Liver (tissue), 9 donors: ENCODE results near the gene DGKD. TPM values are rescaled to one million over a fixed set of nuclear protein-coding genes. Genes with fewer than 3 reads are reported as not detected.

Experiments used
- DNase-seq: peaks from one replicate; pipeline ENCODE4 v3.0.0-alpha.2; 2017; ENCODE audit warnings: low spot score
- H3K27ac ChIP-seq, 2 donors: one replicate each; pipeline ENCODE4 v1.7.0; 2013; ENCODE audit warnings: inconsistent platforms in 2 of 2, low read length in 2 of 2, control low read depth in 1 of 2, low read depth in 1 of 2, mild to moderate bottlenecking in 1 of 2
- H3K27me3 ChIP-seq, 4 donors: one replicate each; pipeline versions ENCODE4 v1.6.1 to v1.7.0; 2013; ENCODE audit warnings: low read length in 3 of 4, inconsistent platforms in 1 of 4, mild to moderate bottlenecking in 1 of 4, moderate library complexity in 1 of 4; ENCODE audit not compliant: control insufficient read depth in 4 of 4, insufficient read depth in 4 of 4
- H3K36me3 ChIP-seq, 4 donors: one replicate each; pipeline versions ENCODE4 v1.6.1 to v1.7.0; 2013; ENCODE audit warnings: low read length in 3 of 4, mild to moderate bottlenecking in 3 of 4, low read depth in 1 of 4, moderate library complexity in 1 of 4; ENCODE audit not compliant: control insufficient read depth in 4 of 4, insufficient read depth in 3 of 4
- H3K4me1 ChIP-seq, 4 donors: one replicate each; pipeline versions ENCODE4 v1.6.1 to v1.7.0; 2013; ENCODE audit warnings: low read length in 3 of 4, mild to moderate bottlenecking in 3 of 4, moderate library complexity in 1 of 4; ENCODE audit not compliant: control insufficient read depth in 4 of 4, insufficient read depth in 4 of 4
- H3K4me3 ChIP-seq, 3 donors: one replicate each; pipeline versions ENCODE4 v1.6.1 to v1.7.0; 2013; ENCODE audit warnings: low read length in 3 of 3, control low read depth in 1 of 3, low read depth in 1 of 3, mild to moderate bottlenecking in 1 of 3
- H3K9ac ChIP-seq, 2 donors: one replicate each; pipeline ENCODE4 v1.7.0; 2013; ENCODE audit warnings: low read length in 2 of 2, mild to moderate bottlenecking in 2 of 2, moderate library complexity in 2 of 2, control low read depth in 1 of 2, low read depth in 1 of 2
- H3K9me3 ChIP-seq, 4 donors: one replicate each; pipeline versions ENCODE4 v1.6.1 to v1.7.0; 2013; ENCODE audit warnings: low read length in 3 of 4; ENCODE audit not compliant: control insufficient read depth in 4 of 4
- ATF3 ChIP-seq: IDR thresholded peaks from 2 replicates; pipeline ENCODE4 v1.6.1; 2016; ENCODE audit warnings: antibody characterized with exemption
- EGR1 ChIP-seq, 2 donors: IDR thresholded peaks; 2 replicates each; pipeline ENCODE4 v1.6.1; 2016 to 2018; ENCODE audit warnings: antibody characterized with exemption in 2 of 2, low read depth in 2 of 2
- FOXA1 ChIP-seq: IDR thresholded peaks from 2 replicates; pipeline ENCODE4 v1.6.1; 2016; ENCODE audit warnings: antibody characterized with exemption
- FOXA2 ChIP-seq: IDR thresholded peaks from 2 replicates; pipeline ENCODE4 v1.6.1; 2016; ENCODE audit warnings: antibody characterized with exemption
- GABPA ChIP-seq, 2 donors: IDR thresholded peaks in 1 of 2; conservative IDR thresholded peaks in 1 of 2; 2 replicates each; pipeline ENCODE4 v1.6.1; 2016; ENCODE audit warnings: antibody characterized with exemption in 2 of 2, mild to moderate bottlenecking in 1 of 2, moderate library complexity in 1 of 2
- HNF4A ChIP-seq, 2 donors: conservative IDR thresholded peaks; 2 replicates each; pipeline ENCODE4 v1.6.1; 2016; ENCODE audit warnings: antibody characterized with exemption in 2 of 2, mild to moderate bottlenecking in 2 of 2
- HNF4G ChIP-seq: IDR thresholded peaks from 2 replicates; pipeline ENCODE4 v1.6.1; 2016; ENCODE audit warnings: antibody characterized with exemption
- JUND ChIP-seq, 2 donors: IDR thresholded peaks; 2 replicates each; pipeline ENCODE4 v1.6.1; 2016; ENCODE audit warnings: antibody characterized with exemption in 2 of 2
- NR2F2 ChIP-seq: IDR thresholded peaks from 2 replicates; pipeline ENCODE4 v1.6.1; 2016; ENCODE audit warnings: antibody characterized with exemption
- RAD21 ChIP-seq, 2 donors: IDR thresholded peaks; 2 replicates each; pipeline ENCODE4 v1.6.1; 2016; ENCODE audit warnings: antibody characterized with exemption in 2 of 2, mild to moderate bottlenecking in 2 of 2
- RXRA ChIP-seq, 2 donors: IDR thresholded peaks; 2 replicates each; pipeline ENCODE4 v1.6.1; 2017 to 2018; ENCODE audit warnings: antibody characterized with exemption in 2 of 2, mild to moderate bottlenecking in 1 of 2
- SP1 ChIP-seq: IDR thresholded peaks from 2 replicates; pipeline ENCODE4 v1.6.1; 2018; ENCODE audit warnings: antibody characterized with exemption, mild to moderate bottlenecking
- TAF1 ChIP-seq: conservative IDR thresholded peaks from 2 replicates; pipeline ENCODE4 v1.6.1; 2016; ENCODE audit warnings: antibody characterized with exemption, mild to moderate bottlenecking
- YY1 ChIP-seq: IDR thresholded peaks from 2 replicates; pipeline ENCODE4 v1.6.1; 2016; ENCODE audit warnings: antibody characterized with exemption, mild to moderate bottlenecking
- WGBS: extraction: QIAGEN DNeasy Blood & Tissue Kit; methylation state at CpG from one replicate; pipeline ENCODE4 v1.1.7; 2013; 5-methylcytosine and 5-hydroxymethylcytosine counted together
- polyA plus RNA-seq, 2 donors: library from polyadenylated mRNA; stranded (reverse) in 1 of 2; unstranded in 1 of 2; fragments of 200-250 nt in 1 of 2; fragments of >200 nt in 1 of 2; fragmentation: Nextera tagmentation in 1 of 2; extraction: Ambion mirVana in 1 of 2; gene quantifications; one replicate each; pipeline versions ENCODE4 v1.2.1 to v1.2.3, GENCODE V29; 2013 to 2015
- total RNA-seq, 2 donors: library from RNA; depleted of rRNA; stranded (reverse); fragments of >200 nt; gene quantifications; one replicate each; pipeline ENCODE4 v1.2.3, GENCODE V29; 2014
- TF ChIP-seq, protein P1 (sequence below): IDR thresholded peaks from 2 replicates; pipeline ENCODE4 v1.6.1; 2016; ENCODE audit warnings: antibody characterized with exemption
- TF ChIP-seq, protein P2 (sequence below): IDR thresholded peaks from 2 replicates; pipeline ENCODE4 v1.6.1; 2016; ENCODE audit warnings: antibody characterized with exemption
- TF ChIP-seq, protein P3 (sequence below): fragments of 150-350 bp; IDR thresholded peaks from 2 replicates; pipeline ENCODE4 v1.5.1; 2017; ENCODE audit warnings: improper control_type of control experiment, low read depth, low read length; ENCODE audit not compliant: missing input control
- TF ChIP-seq, protein P4 (sequence below): IDR thresholded peaks from 2 replicates; pipeline ENCODE4 v1.6.1; 2016; ENCODE audit warnings: antibody characterized with exemption, mild to moderate bottlenecking
- donor health status: healthy.
- donor health status: healthy.
- donor health status: healthy.
- donor health status: healthy.
- donor health status: healthy.

Gene DGKD
- total and polyA plus RNA-seq, 4 donors, result 4.8 to 16.4 (median 8.2) TPM

DNA sequence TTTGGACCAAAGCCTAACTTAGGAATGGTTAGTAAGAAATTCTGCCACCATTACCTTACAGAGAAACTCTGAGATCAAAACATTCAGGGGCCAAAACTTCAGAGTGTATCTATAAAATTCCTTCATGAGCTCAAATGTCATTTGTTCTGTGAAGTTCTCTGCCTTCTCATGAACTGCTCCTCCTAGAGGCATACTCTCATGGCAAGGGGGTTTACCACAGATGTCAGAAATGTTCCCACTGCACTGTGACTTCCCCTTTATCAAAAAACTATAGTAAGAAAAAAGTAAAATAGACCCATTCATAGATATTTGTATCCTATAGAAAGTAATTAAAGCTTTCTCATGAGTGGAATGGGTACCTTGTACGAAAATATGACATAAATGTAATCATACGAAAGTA lies 143.8 kb downstream of the DGKD start:
- no peak for TF ChIP-seq FOXA2
- no peak for TF ChIP-seq FOXA1
- TF ChIP-seq, protein P1, sequence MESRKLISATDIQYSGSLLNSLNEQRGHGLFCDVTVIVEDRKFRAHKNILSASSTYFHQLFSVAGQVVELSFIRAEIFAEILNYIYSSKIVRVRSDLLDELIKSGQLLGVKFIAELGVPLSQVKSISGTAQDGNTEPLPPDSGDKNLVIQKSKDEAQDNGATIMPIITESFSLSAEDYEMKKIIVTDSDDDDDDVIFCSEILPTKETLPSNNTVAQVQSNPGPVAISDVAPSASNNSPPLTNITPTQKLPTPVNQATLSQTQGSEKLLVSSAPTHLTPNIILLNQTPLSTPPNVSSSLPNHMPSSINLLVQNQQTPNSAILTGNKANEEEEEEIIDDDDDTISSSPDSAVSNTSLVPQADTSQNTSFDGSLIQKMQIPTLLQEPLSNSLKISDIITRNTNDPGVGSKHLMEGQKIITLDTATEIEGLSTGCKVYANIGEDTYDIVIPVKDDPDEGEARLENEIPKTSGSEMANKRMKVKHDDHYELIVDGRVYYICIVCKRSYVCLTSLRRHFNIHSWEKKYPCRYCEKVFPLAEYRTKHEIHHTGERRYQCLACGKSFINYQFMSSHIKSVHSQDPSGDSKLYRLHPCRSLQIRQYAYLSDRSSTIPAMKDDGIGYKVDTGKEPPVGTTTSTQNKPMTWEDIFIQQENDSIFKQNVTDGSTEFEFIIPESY, result no peak
- no peak for TF ChIP-seq HNF4G
- TF ChIP-seq NR2F2, result no peak
- no peak for TF ChIP-seq GABPA (IDR thresholded peaks at IDR 0.05 in 1 of 2, conservative IDR thresholded peaks at IDR 0.05 in 1 of 2)
- TF ChIP-seq RAD21 (IDR thresholded peaks at IDR 0.05), result no peak
- TF ChIP-seq, protein P2, sequence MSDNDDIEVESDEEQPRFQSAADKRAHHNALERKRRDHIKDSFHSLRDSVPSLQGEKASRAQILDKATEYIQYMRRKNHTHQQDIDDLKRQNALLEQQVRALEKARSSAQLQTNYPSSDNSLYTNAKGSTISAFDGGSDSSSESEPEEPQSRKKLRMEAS, result no peak
- no peak for TF ChIP-seq TAF1
- no peak for TF ChIP-seq HNF4A (conservative IDR thresholded peaks at IDR 0.05)
- no peak for TF ChIP-seq JUND (IDR thresholded peaks at IDR 0.05)
- TF ChIP-seq, protein P3, sequence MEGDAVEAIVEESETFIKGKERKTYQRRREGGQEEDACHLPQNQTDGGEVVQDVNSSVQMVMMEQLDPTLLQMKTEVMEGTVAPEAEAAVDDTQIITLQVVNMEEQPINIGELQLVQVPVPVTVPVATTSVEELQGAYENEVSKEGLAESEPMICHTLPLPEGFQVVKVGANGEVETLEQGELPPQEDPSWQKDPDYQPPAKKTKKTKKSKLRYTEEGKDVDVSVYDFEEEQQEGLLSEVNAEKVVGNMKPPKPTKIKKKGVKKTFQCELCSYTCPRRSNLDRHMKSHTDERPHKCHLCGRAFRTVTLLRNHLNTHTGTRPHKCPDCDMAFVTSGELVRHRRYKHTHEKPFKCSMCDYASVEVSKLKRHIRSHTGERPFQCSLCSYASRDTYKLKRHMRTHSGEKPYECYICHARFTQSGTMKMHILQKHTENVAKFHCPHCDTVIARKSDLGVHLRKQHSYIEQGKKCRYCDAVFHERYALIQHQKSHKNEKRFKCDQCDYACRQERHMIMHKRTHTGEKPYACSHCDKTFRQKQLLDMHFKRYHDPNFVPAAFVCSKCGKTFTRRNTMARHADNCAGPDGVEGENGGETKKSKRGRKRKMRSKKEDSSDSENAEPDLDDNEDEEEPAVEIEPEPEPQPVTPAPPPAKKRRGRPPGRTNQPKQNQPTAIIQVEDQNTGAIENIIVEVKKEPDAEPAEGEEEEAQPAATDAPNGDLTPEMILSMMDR, result no peak
- TF ChIP-seq YY1, result no peak
- TF ChIP-seq EGR1 (IDR thresholded peaks at IDR 0.05; ENCODE audit: low read depth in 2 of 2), result no peak
- no peak for TF ChIP-seq RXRA (IDR thresholded peaks at IDR 0.05)
- TF ChIP-seq, protein P4, sequence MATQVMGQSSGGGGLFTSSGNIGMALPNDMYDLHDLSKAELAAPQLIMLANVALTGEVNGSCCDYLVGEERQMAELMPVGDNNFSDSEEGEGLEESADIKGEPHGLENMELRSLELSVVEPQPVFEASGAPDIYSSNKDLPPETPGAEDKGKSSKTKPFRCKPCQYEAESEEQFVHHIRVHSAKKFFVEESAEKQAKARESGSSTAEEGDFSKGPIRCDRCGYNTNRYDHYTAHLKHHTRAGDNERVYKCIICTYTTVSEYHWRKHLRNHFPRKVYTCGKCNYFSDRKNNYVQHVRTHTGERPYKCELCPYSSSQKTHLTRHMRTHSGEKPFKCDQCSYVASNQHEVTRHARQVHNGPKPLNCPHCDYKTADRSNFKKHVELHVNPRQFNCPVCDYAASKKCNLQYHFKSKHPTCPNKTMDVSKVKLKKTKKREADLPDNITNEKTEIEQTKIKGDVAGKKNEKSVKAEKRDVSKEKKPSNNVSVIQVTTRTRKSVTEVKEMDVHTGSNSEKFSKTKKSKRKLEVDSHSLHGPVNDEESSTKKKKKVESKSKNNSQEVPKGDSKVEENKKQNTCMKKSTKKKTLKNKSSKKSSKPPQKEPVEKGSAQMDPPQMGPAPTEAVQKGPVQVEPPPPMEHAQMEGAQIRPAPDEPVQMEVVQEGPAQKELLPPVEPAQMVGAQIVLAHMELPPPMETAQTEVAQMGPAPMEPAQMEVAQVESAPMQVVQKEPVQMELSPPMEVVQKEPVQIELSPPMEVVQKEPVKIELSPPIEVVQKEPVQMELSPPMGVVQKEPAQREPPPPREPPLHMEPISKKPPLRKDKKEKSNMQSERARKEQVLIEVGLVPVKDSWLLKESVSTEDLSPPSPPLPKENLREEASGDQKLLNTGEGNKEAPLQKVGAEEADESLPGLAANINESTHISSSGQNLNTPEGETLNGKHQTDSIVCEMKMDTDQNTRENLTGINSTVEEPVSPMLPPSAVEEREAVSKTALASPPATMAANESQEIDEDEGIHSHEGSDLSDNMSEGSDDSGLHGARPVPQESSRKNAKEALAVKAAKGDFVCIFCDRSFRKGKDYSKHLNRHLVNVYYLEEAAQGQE, result no peak
- 98% methylated on average over 2 of the region's 2 CpGs for WGBS
- no peaks in the 10 kb centered on the region for H3K4me1 ChIP-seq
- H3K9ac ChIP-seq, result no peak overlapping the region
- no peaks in the 10 kb centered on the region for H3K27me3 ChIP-seq
- H3K27ac ChIP-seq, result no peak overlapping the region
- no peaks in the 10 kb centered on the region for H3K9me3 ChIP-seq
- DNase-seq, result no peak
- H3K4me3 ChIP-seq, result no peak overlapping the region
- H3K36me3 ChIP-seq, result peaks cover 3 to 38% (median 23%) of the 10 kb centered on the region in 4 donors

DNA sequence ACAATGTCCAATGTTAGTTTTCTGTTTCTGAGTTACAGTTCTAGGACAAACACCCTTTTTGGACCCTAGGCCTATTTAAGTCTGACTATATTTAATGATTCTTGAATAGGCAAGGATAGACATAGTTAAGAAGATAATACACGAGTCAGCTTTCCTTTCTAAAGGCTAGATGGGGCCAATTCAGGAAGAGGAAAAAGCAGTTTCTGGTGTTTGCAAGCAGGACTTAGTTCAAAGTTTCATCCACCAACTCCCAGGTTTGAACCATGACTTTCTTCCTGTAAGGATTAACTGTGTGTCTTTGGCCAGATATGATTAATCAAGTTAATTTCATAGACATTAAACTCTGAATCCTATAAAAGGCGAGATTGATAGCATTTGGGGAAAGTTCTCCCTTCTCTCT lies 145.6 kb downstream of the DGKD start:
- DNase-seq, result no peak
- no peaks in the 10 kb centered on the region for H3K27me3 ChIP-seq
- no peak overlapping the region for H3K9ac ChIP-seq
- no peak overlapping the region for H3K4me3 ChIP-seq
- no peak overlapping the region for H3K27ac ChIP-seq
- peaks cover 3 to 37% (median 25%) of the 10 kb centered on the region in 4 donors for H3K36me3 ChIP-seq
- H3K4me1 ChIP-seq, result no peaks in the 10 kb centered on the region
- WGBS, result 86% methylated on average over 2 of the region's 2 CpGs
- peaks cover 0 to 4% (median 0%) of the 10 kb centered on the region in 4 donors for H3K9me3 ChIP-seq
- TF ChIP-seq, protein P3, result no peak
- no peak for TF ChIP-seq FOXA2
- no peak for TF ChIP-seq JUND (IDR thresholded peaks at IDR 0.05)
- TF ChIP-seq, protein P1, result no peak
- no peak for TF ChIP-seq RXRA (IDR thresholded peaks at IDR 0.05)
- TF ChIP-seq EGR1 (IDR thresholded peaks at IDR 0.05; ENCODE audit: low read depth in 2 of 2), result no peak
- TF ChIP-seq NR2F2, result no peak
- TF ChIP-seq YY1, result no peak
- TF ChIP-seq GABPA (IDR thresholded peaks at IDR 0.05 in 1 of 2, conservative IDR thresholded peaks at IDR 0.05 in 1 of 2), result no peak
- no peak for TF ChIP-seq SP1
- no peak for TF ChIP-seq TAF1
- TF ChIP-seq RAD21 (IDR thresholded peaks at IDR 0.05), result no peak
- TF ChIP-seq FOXA1, result no peak
- TF ChIP-seq, protein P2, result no peak
- no peak for TF ChIP-seq ATF3
- no peak for TF ChIP-seq HNF4A (conservative IDR thresholded peaks at IDR 0.05)
